Stimulated activated CD8-positive, alpha-beta memory T cell treated with anti-CD3 and anti-CD28 coated beads, Interleukin-4, amount 100 ng/mL, for 24 hours (primary cell): ENCODE measurements around the gene MS4A1.
"Not testable (repeated sequence)": the region's sequence is repeated elsewhere in the genome, so short reads cannot be mapped to it uniquely, and the experiment has no call there.

ENCODE experiments used
- DNase-seq: peaks from one replicate; pipeline ENCODE4 v3.0.0-alpha.2; 2020; ENCODE audit warnings: low read depth

MS4A1 gene

DNA sequence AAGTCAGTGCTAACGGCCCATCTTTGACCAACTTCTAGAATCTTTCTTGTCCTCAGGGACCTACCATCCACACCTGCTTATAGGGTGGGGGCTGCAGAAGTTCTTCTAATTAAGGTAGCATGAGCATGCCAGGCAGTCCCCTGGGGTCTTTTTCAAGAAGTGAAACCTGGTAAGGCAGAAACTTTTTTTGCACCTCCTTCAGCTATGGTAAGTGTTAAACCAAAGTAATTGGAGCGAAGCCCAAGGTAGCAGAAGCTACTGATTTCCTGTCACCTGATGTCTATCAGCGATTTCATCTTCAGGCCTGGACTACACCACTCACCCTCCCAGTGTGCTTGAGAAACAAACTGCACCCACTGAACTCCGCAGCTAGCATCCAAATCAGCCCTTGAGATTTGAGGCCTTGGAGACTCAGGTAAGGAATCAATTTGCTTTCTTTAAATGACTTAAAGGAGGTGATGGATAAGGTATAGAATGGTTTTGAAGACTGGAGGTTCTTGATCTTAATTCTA, at the start of gene MS4A1:
TSS of gene MS4A1 (plus strand) at position 317 of the 512 bp plus-strand sequence. CDS start 6,528 bp downstream, outside the sequence.
- DNase-seq: no peak

DNA sequence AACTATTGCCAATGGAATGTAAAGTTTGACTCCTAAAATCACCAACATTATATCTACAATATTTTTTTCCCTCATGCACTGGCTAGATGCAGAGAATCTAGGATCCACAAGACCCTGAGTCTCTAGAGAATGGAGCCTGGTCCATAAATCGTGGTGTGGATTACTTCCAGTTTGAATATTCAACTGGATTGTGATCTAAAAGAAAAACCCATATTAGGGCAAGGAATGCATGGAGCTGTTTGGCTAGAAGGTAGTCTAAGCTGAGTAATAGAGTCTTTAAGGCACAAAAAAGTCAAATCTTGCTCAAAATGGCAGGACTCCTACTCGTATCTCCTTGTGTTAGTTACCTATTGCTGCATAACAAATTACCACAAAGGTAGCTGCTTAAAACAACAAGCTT, 35.6 kb upstream of the MS4A1 start:
- DNase-seq: no peak

DNA sequence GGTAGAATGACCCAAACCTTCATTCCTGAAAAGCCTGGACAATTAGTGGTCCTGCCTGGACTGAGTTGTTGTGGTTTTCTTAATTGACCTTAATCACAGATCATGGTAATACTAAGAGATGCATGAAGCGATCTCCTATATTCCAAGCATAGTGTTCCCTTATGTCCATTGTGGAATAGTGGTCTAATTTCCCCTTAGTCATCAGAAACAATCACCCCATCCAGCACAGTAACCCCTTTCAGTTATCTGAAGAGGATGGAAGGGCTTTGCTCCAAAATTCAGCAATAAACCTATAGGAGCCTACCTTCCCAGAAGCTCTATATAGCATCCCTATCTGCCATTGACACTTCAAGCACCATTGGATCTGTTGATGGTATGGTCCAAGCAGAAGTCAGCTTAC, 33.0 kb upstream of the MS4A1 start:
- no peak for DNase-seq

DNA sequence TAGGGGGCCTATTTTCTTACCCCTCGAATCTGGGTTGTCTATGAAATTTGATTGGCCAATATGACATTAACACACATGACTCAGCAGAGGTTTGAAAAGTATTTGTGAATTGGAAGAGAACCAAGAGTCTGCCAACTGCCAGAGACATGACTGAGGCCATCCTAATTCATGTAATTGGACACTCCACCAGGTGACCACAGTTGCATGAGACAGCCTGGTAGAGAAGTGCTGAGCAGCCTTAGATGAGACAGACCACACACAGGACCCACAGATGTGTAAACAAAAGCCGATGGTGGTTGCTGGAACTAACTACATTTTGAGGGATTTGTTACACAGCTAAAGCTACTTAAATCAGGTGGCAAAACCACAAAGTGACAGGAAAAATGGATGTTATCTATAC, 27.1 kb upstream of the MS4A1 start:
- no peak for DNase-seq

DNA sequence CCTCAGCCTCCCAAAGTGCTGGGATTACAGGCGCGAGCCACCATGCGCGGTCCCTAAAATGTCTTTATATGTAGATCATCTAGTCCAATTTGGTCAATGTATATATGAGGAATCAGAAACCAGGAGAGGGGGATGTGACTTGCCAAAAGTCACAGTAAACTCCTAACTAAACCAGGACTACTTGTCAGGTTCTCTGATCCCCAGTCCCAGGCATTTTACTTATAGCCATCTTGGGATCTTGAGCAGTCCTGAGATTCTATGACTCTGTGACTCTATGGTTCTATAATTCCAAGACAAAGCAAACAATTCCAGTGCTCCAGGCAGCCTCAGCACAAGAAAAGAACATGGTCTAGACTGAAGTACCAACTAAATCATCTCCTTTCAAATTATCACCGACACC, 26.4 kb upstream of the MS4A1 start, which contains the start of gene MS4A5:
TSS of gene MS4A5 (plus strand) at position 301 of the 400 bp plus-strand sequence. CDS start 103 bp downstream, outside the sequence.
- DNase-seq: no peak

DNA sequence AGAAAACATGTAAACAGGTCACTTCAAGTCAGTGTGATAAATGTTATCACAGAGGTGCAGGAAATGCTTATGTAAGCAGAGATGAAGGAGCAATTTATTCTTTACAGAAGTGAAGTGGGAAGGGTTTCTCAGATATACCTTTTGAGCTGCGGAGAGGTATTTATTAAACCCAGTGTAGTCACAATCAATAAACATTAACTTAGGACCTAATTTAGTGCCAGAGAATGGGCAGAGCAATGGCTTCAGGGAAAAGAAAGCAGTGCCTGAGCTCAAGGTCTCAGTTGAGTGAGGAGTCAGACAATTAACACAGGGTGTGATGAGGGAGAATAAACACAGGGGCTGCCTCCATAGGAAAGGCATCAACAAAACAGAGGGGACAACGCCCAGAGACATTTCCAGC, 24.4 kb upstream of the MS4A1 start:
- no peak for DNase-seq

DNA sequence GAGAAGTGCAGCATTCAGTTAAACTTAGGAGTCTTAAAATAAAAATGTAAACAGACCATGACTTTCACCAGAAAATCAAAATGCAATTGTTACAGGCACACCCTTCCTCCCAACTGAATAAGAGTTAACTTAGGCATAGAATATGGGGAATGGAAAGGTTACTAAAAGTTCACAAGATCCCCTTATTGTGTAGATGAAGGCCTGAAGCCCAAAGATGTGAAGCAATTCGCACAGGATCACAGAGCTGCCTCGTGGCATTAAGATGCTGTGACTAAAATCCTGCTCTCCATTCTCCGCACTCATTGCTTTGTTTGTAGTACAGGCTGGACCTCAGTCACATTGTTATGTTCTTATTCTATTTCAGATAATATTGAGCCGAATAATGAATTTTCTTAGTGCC, 22.2 kb upstream of the MS4A1 start:
- DNase-seq: no peak

DNA sequence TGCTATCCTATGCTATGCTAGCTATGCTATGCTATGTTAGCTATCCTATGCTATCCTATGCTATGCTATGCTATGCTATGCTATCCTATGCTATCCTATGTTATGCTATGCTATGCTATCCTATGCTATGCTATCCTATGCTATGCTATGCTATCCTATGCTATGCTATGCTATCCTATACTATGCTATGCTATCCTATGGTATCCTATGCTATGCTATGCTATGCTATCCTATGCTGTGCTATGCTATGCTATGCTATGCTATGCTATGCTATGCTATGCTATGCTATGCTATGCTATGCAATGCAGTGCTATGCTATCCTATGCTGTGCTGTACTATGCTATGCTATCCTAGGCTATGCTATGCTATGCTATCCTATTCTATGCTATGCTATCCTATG, 8.6 kb upstream of the MS4A1 start:
- no peak for DNase-seq

DNA sequence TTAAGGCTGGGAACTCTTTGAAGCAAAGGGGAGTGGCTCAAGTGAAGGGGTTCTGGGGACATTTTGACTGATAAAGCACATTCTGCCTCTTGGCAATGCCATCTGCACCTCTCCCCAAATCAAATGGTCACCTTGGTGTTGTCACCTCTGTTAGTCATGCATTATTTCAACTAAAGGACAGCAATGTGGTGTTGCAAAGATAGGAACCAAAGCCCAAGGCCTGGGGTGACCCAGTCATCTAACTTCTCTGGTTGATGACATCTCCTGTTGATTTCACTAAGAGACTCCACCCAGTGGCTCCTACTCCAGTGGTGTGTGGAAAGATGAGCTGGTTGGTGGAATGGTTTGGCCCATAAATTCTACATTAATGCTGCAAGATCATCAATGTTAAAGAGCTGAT, 7.8 kb upstream of the MS4A1 start:
- DNase-seq: no peak

DNA sequence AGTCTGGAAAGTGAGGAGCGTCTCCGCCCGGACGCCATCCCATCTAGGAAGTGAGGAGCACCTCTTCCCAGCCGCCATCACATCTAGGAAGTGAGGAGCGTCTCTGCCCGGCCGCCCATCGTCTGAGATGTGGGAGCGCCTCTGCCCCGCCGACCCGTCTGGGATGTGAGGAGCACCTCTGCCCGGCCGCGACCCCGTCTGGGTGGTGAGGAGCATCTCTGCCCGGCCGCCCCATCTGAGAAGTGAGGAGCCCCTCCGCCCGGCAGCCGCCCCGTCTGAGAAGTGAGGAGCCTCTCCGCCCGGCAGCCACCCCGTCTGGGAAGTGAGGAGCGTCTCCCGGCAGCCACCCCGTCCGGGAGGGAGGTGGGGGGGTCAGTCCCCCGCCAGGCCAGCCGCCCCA, 4.5 kb upstream of the MS4A1 start:
- not testable (repeated sequence) for DNase-seq

DNA sequence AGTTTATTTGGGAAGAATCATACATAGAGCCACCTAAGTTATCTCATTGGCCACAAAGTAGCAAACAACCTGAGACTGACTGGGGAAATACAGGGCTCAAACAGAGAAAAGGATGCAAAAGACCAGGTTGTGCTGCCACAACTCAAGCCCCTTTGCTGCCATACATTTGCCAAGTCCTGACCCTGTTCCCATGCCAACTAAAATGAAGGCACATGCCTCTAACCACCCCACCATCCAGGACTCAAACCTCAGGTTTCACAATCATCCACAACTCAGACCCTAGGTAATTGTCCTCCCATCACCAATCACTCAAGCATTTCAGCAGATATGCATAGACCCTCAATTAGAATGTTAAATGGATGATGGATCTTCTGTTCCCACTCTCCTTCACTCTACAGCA, 1.4 kb upstream of the MS4A1 start:
- no peak for DNase-seq

DNA sequence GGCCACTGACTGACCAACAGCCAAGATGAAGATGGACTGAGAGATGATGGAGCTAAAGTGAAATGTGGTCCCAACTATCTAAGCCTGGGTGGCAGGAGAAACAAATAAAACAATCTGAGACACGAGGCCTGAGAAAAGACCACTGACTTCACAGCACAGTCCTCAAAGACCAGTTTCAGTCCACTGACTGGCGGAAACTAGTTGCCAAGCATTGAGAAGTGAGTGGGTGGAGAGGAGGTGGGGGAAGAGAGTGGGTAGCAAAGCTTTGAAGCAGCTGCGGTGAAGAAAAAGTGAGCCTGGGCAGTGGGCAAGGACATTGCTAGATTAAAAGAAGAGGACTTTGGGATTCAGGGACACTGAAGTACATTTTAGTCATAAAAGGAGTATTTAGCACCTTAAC, 1.9 kb downstream of the MS4A1 start:
- no peak for DNase-seq

DNA sequence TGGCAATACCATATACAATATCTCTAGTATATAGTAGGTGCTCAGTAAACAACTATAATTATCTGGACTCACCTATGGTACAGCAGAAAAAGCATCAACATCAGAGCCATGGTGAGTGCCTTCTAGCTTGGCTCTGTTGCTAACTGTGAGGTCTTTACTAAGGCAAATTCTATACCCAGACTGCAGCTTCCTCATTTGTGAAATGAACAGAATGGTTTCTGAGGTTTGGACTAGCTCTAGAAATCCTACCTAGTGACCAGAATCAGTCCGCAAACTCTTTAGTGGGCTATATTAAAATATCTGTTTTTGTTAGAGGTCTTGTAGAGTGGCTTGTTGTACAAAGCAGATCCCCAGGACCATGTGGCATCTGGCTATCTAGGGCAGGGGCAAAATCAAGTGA, 3.7 kb downstream of the MS4A1 start:
- DNase-seq: no peak

DNA sequence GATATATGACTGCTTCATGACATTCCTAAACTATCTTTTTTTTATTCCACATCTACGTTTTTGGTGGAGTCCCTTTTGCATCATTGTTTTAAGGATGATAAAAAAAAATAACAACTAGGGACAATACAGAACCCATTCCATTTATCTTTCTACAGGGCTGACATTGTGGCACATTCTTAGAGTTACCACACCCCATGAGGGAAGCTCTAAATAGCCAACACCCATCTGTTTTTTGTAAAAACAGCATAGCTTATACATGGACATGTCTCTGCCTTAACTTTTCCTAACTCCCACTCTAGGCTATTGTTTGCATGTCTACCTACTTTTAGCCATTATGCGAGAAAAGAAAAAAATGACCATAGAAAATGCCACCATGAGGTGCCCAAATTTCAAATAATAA, 13.2 kb downstream of the MS4A1 start:
- DNase-seq: no peak

DNA sequence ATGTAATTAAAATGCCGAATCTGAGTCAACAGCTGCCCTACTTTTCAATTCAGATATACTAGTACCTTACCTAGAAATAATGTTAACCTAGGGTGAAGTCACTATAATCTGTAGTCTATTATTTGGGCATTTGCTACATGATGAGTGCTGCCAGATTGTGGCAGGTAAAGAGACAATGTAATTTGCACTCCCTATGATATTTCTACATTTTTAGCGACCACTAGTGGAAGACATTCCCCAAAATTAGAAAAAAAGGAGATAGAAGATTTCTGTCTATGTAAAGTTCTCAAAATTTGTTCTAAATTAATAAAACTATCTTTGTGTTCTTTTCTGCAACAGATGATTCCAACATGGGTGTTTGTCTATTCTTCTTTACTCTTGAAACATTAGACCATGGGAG, 14.1 kb downstream of the MS4A1 start:
- no peak for DNase-seq

DNA sequence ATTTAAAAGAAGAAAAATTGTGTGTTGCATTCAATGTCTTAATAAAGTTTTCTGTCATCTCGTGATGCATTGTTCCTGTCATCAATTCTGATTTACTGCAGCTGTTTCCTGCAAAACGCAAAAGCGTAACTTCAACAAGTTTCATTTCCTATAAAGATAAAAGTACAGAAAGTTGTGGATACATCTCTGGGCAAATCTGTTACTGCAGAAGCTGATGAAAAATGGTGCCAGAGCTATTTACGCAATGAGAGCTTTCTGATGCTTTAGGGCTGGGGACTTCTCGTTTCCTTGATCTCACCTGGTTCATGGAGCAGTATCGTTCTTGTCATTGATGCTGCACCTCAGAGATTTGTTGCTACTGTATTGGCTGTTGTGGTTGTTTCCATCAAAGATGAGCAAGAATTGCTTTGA, 21.4 kb downstream of the MS4A1 start:
- no peak for DNase-seq

DNA sequence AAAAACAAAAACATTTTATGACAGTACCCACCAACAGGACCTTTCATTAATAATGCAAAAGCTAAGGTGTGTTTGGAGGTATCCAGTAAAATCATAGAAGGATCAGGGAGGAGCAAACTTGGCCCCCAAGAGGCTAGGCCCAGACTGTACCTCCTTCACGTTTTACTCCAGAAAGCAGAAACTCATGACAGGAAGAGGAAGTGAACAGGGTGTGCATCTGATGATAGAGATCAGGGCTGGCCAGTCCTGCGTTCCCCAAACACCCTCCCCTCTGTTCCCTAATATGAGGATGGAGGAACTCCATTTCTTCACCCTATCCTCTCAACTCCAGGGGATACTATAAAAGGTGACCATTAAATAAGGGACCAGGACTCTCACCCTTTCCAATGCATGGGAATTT, 26.7 kb downstream of the MS4A1 start:
- DNase-seq: no peak

DNA sequence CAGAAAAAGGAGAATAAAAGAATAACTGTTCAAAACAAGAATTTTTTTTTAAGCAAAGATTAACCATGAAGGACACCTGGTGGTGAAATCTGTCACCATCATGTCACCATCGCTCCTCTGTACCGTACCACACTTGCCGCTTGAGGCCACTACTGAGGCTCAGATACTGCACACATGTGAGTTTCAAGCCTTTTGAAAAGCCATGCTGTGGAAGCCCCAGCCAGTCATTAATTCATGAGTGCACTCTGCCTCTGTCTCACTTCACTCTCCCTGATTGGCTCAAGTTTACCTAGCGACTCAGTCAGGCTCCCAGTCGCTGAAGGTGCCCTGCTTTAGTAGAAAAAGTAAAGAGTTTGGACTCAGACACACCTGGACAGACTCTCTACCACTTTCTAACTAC, 30.3 kb downstream of the MS4A1 start:
- no peak for DNase-seq

DNA sequence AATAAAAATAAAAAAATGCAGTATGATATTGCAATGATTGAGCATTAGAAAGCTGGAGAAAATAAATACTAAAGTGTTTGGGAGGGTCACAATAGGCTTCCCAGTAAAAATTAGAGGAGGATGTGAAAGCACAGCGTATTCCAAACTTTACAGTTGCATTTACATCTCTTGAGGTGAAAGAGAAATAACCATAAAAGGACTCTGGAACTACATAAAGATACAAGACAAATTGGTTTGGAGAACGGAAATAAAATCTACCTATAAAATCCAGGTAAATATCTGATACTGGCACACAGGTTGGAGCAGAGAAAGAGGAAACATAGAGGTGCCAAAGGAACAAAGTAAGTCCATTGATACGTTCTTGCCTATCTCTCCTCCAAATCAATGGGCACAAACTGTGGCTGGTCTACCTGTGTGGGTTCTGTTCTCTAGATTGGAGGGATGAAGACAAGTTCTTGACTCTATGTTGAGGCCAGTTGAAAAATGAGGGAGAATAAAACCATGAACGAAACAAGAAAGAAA, 36.9 kb downstream of the MS4A1 start, which contains the start of gene MS4A12:
TSS of gene MS4A12 (plus strand) at position 291 of the 522 bp plus-strand sequence. CDS start 4,541 bp downstream, outside the sequence.
- DNase-seq: no peak

DNA sequence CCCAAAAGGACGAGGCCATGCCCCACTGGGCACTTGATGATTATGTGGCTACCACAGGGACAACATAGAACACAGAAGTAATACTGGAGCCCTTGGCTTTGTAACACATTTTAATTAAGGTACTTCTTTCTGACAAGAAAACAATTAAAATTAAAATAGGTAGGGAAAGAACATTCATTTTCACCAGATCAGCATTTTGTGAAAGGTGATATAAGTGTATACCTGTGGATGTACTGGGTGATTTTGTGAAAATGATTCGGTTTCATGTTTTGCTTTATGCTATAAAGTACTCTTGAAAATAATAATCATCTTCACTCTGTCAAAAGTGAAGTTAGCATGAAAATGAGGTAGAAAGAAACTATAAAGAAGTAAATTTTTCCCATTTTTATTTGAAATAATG, 37.8 kb downstream of the MS4A1 start:
- DNase-seq: no peak

DNA sequence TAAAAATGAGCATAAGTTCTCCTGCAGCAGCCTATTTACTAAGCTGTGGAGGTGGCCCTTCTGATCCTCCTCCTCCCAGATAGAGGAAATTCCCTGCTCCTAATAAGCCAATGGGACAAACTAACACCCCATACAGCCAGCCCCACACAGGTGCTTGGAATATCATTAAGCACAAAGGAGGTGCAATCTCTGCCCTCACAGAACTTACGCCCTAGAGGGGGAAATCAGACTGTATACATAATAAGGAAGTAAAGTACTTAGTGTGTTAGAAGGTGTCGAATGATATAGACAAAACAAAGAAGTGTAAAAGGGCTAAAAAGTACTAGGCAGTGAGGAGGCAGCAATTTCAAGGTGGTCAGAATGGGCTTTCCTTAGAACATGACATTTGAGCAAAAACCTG, 42.8 kb downstream of the MS4A1 start:
- DNase-seq: no peak

DNA sequence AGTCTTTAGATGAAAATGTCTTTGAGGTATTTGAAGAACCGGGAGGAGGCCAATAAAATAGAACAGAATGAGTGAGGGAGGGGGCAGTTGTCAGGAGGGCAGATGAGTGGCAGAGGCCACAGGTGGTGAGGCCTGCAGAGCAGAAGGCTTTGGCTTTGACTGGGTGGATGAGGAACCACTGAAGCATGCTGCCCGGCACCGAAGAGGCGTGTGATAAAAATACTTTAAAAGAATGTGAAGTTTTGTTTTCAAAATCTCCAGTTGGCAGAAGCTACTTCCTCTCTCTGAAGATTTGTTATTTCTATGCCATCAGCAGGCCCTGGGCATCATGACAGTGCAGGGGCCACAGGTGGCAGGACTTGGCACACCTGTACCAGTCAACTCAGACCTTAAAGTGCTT, 43.2 kb downstream of the MS4A1 start:
- no peak for DNase-seq

DNA sequence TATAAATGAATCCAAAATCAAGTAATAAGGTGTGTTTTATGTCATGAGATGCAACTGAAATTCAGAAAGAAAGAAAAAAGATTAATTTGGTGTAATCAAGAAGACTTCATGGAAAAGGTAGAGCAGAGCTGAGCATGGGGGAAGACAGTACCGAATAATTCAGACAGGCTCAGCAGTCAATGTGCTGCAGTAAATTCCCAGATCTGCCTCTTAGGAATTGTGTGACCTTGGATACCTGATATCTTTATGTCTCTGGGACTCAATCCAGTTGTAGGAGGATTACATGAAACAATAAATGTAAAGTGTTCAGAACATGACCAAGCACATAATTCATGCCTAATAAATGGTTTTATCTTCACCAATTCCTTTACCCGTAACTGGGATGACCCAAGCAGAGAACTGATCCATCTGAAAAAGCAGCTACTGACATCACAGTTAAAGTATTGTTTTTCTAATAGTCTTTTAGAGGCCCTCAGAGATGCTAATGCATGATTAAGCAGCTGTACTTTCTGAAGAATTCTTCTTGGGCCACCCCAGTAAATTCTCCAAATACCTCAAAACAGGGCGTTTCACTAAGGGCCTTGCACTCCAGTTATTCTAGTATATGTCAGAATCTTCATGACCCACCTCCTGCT, 44.7 kb downstream of the MS4A1 start:
- no peak for DNase-seq

DNA sequence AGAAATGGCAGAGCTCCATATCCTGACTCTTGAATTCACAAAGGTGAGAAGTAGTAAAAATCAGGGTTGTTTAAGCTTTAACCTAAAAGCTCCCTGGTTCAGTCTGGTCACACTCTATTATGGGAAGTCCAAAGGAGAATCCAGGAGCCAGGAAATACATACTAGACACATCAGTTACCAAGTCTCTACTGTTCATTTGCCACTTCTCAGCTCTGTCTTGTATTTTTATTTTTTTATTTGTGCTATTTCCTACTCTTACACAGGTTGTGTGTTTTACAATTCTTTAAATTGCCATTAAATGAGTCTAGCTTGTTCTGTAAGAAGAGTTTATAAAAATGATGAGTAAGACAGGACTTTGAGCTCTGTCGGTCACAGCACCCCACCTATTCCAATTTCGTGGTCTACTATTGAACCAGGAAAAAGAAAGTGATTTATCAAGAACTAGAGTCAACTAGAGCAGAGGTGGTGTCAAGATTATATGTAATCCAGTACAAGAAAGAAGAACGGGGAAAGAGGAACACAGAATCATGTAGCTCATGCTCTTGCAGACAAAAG, 46.7 kb downstream of the MS4A1 start:
- DNase-seq: no peak
